Endodermal cell (in vitro differentiated cells): Measurements from ENCODE around the gene LCP2. TPM values are rescaled to one million over a fixed set of nuclear protein-coding genes. Genes with fewer than 3 reads are reported as not detected.
"Not testable (repeated sequence)": the region's sequence is repeated elsewhere in the genome, so short reads cannot be mapped to it uniquely, and the experiment has no call there.

Experiments used
- DNase-seq: peaks from one replicate; pipeline ENCODE4 v3.0.0-alpha.2; 2017
- H3K27ac ChIP-seq: 2 replicates; pipeline ENCODE4 v1.5.1; 2013; ENCODE audit warnings: mild to moderate bottlenecking, low read depth, low read length, moderate library complexity
- H3K27me3 ChIP-seq: 2 replicates; pipeline ENCODE4 v1.6.1; 2013; ENCODE audit warnings: mild to moderate bottlenecking, low read length, moderate library complexity; ENCODE audit not compliant: insufficient read depth, control insufficient read depth, poor library complexity, severe bottlenecking
- H3K36me3 ChIP-seq: 2 replicates; pipeline ENCODE4 v1.7.0; 2013; ENCODE audit warnings: mild to moderate bottlenecking, low read length, moderate library complexity; ENCODE audit not compliant: control insufficient read depth, insufficient read depth
- H3K4me1 ChIP-seq: one replicate; pipeline ENCODE4 v1.7.0; 2013; ENCODE audit warnings: low read length; ENCODE audit not compliant: control insufficient read depth, insufficient read depth
- H3K4me3 ChIP-seq: 2 replicates; pipeline ENCODE4 v1.5.1; 2013; ENCODE audit warnings: mild to moderate bottlenecking, low read length, moderate library complexity
- H3K9ac ChIP-seq: 2 replicates; pipeline ENCODE4 v1.6.1; 2013; ENCODE audit warnings: mild to moderate bottlenecking, low read length, moderate library complexity; ENCODE audit not compliant: poor library complexity, severe bottlenecking; ENCODE audit errors: extremely low read depth
- H3K9me3 ChIP-seq: 2 replicates; pipeline ENCODE4 v1.6.1; 2013; ENCODE audit warnings: mild to moderate bottlenecking, low read length, moderate library complexity; ENCODE audit not compliant: control insufficient read depth
- H3K27ac Mint-ChIP-seq: 2 replicates; pipeline ENCODE4 v1.8.0; 2020; ENCODE audit warnings: mixed read lengths
- H3K27me3 Mint-ChIP-seq: 2 replicates; pipeline ENCODE4 v1.8.0; 2021; ENCODE audit warnings: mild to moderate bottlenecking, mixed read lengths; ENCODE audit not compliant: insufficient read depth
- H3K36me3 Mint-ChIP-seq: 2 replicates; pipeline ENCODE4 v1.8.0; 2020; ENCODE audit warnings: low read depth, mixed read lengths
- H3K4me1 Mint-ChIP-seq: 2 replicates; pipeline ENCODE4 v1.8.0; 2020; ENCODE audit warnings: mixed read lengths
- H3K4me3 Mint-ChIP-seq: 2 replicates; pipeline ENCODE4 v1.8.0; 2020; ENCODE audit warnings: mild to moderate bottlenecking, moderate library complexity, mixed read lengths
- H3K9me3 Mint-ChIP-seq: 2 replicates; pipeline ENCODE4 v1.8.0; 2020; ENCODE audit warnings: mild to moderate bottlenecking, mixed read lengths
- WGBS, 2 experiments: methylation state at CpG; one replicate each; pipeline versions ENCODE4 v1.1.5 to v1.1.7; 2013; ENCODE audit warnings: missing lambda C conversion rate in 2 of 2, mixed read lengths in 1 of 2; ENCODE audit not compliant: insufficient coverage in 1 of 2, insufficient read length in 1 of 2; 5-methylcytosine and 5-hydroxymethylcytosine counted together
- total RNA-seq, 2 donors: library from RNA; stranded (reverse); fragmentation: NEBNext Ultra II Directional in 1 of 2; extraction: Animal tissue kit (Norgen Biotek cat#: 25700) in 1 of 2; gene quantifications; 2 replicates in 1 of 2; 3 replicates in 1 of 2; pipeline ENCODE4 v1.2.1, GENCODE V29; 2021
- TF ChIP-seq, protein P1 (sequence below): fragments of 200-600 bp; sonication (generic); conservative IDR thresholded peaks from 2 replicates; pipeline ENCODE4 v1.5.0; 2021; ENCODE audit warnings: antibody characterized with exemption, mild to moderate bottlenecking

LCP2 gene
- total RNA-seq, 2 donors from 2014 or later = 0.11 TPM; not detected in 1

DNA sequence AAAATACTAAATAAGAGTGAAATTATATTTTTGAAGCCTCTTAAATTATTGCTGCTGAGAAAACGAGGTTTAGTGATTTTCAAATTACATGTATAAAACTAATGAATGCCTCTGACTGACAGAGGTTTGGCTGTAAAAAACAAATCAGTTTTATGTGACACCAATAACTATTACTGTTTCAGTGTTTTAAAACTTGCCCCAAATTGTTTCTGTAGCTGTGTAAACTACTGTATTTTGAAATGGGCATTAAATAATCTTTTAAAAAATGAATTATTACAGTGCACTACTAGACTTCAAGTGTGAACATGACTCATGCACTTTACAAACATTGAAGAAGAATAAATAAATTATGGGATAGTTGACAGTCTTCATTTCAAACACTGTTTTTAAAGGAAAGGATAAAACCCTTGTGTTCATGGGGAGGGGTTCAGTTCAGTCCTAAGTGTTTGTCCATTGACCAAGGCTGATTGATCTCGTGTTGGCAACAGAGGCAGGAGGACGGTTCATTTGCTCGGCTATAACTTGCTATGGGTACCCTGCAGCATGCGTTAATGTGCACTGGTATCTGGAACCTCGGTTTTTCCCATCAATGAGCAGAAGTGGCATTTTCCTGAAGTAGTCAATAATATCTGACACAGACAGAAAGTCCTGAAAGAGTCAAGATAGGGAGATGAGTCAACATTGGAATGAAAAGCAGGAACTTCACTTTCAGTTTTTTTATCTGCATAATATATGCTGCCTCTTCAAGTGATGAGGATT, 49.2 kb downstream of the LCP2 start:
- Mint-ChIP-seq H3K4me1 (peaks cover 27% of the 10 kb centered on the region), H3K27me3 (no peaks in the 10 kb centered on the region), H3K4me3 (no peak overlapping the region), H3K9me3 (peaks cover 13% of the 10 kb centered on the region), H3K27ac (no peak overlapping the region), H3K36me3 (peaks cover 4% of the 10 kb centered on the region)
- H3K27me3 ChIP-seq = no peaks in the 10 kb centered on the region
- no peak overlapping the region for H3K9ac ChIP-seq
- H3K27ac ChIP-seq = no peak overlapping the region
- H3K36me3 ChIP-seq = no peaks in the 10 kb centered on the region
- H3K4me3 ChIP-seq = no peak overlapping the region
- no peak for DNase-seq
- H3K4me1 ChIP-seq = no peaks in the 10 kb centered on the region
- 92 to 96% methylated on average over 5 to 6 of the region's 6 CpGs for WGBS, 2 experiments
- H3K9me3 ChIP-seq = no peaks in the 10 kb centered on the region
- TF ChIP-seq, protein P1, sequence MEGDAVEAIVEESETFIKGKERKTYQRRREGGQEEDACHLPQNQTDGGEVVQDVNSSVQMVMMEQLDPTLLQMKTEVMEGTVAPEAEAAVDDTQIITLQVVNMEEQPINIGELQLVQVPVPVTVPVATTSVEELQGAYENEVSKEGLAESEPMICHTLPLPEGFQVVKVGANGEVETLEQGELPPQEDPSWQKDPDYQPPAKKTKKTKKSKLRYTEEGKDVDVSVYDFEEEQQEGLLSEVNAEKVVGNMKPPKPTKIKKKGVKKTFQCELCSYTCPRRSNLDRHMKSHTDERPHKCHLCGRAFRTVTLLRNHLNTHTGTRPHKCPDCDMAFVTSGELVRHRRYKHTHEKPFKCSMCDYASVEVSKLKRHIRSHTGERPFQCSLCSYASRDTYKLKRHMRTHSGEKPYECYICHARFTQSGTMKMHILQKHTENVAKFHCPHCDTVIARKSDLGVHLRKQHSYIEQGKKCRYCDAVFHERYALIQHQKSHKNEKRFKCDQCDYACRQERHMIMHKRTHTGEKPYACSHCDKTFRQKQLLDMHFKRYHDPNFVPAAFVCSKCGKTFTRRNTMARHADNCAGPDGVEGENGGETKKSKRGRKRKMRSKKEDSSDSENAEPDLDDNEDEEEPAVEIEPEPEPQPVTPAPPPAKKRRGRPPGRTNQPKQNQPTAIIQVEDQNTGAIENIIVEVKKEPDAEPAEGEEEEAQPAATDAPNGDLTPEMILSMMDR = no peak

DNA sequence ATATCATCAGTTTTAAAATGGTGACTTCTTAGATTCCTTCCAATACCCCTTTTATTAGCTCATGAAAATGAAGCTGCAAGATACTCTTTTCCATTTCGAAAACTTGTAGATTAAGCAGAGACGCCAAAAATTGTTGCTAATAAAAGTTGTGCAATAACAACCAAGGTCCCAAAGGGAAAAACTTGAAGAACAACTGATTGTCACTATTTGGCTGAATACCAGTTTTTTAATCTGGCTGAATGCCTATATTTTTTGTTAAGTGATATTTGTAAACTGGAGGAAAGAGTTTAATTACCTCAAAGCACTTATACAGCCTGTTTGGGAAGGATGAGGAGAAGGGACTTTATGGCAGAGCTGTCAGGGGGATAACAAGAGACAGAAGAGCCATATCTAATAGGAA, 50.2 kb downstream of the LCP2 start:
- Mint-ChIP-seq H3K36me3 (peaks cover 4% of the 10 kb centered on the region), H3K4me3 (no peak overlapping the region), H3K4me1 (peaks cover 19% of the 10 kb centered on the region), H3K27me3 (no peaks in the 10 kb centered on the region), H3K27ac (no peak overlapping the region), H3K9me3 (peaks cover 13% of the 10 kb centered on the region)
- DNase-seq = no peak
- no peak overlapping the region for H3K9ac ChIP-seq
- TF ChIP-seq, protein P1 = no peak
- H3K9me3 ChIP-seq = no peaks in the 10 kb centered on the region
- WGBS, 2 experiments = 92 to 100% methylated on average over 2 of the region's 2 CpGs
- no peaks in the 10 kb centered on the region for H3K36me3 ChIP-seq
- no peaks in the 10 kb centered on the region for H3K27me3 ChIP-seq
- H3K4me3 ChIP-seq = no peak overlapping the region
- no peak overlapping the region for H3K27ac ChIP-seq
- no peaks in the 10 kb centered on the region for H3K4me1 ChIP-seq

DNA sequence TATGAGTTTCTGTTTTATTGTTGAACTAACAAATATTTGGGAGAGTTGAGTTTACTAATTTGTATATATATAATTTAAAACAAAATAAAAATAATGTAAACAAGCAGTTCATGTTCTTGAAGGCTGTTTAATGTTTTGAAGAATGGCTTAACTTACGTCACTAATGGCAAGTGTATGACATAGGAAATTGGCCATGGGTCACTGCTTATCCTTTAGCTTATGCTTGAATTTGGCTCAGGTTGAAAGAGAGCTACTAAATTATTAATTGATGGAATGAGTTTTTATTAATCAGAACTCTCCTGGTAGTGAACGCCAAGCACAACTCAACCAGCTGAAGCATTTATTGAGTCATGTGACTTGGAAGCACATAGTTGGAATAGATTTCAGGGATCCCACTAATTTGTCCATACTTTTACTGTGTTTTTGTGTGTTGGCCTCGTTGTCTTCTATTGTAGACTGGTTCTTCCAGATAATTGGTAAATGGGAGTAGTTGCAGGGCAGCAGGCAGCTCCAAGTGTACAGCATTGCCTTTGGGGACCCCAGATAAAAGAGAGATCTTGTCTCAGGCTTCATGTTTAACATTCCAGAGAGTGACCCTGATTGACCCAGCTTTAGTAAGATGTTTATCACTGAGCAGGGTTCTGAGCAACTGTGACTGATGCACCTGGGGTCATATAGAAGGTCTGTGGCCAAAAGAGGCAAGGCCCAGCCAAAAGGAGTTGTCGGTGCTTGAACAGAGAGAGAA, 51.3 kb downstream of the LCP2 start:
- TF ChIP-seq, protein P1 = no peak
- H3K9ac ChIP-seq = no peak overlapping the region
- no peak for DNase-seq
- Mint-ChIP-seq H3K4me3 (no peak overlapping the region), H3K36me3 (peaks cover 4% of the 10 kb centered on the region), H3K9me3 (peaks cover 13% of the 10 kb centered on the region), H3K27ac (no peak overlapping the region), H3K27me3 (no peaks in the 10 kb centered on the region), H3K4me1 (peaks cover 9% of the 10 kb centered on the region)
- peak overlapping the region; percentile 69 for H3K4me3 ChIP-seq
- H3K9me3 ChIP-seq = no peaks in the 10 kb centered on the region
- no peaks in the 10 kb centered on the region for H3K4me1 ChIP-seq
- no peaks in the 10 kb centered on the region for H3K36me3 ChIP-seq
- no peaks in the 10 kb centered on the region for H3K27me3 ChIP-seq
- 93 to 97% methylated on average over 3 to 4 of the region's 4 CpGs for WGBS, 2 experiments
- no peak overlapping the region for H3K27ac ChIP-seq

DNA sequence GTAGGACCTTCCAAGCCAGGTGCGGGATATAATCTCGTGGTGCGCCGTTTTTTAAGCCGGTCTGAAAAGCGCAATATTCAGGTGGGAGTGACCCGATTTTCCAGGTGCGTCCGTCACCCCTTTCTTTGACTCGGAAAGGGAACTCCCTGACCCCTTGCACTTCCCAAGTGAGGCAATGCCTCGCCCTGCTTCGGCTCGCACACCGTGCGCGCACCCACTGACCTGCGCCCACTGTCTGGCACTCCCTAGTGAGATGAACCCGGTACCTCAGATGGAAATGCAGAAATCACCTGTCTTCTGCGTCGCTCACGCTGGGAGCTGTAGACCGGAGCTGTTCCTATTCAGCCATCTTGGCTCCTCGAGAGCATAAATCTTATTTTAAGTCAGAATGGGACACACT, 52.1 kb downstream of the LCP2 start:
- not testable (repeated sequence) for H3K9me3 ChIP-seq, H3K36me3 ChIP-seq, H3K27me3 Mint-ChIP-seq, H3K9ac ChIP-seq, H3K4me1 ChIP-seq, H3K36me3 Mint-ChIP-seq, H3K27me3 ChIP-seq, H3K27ac ChIP-seq, DNase-seq, H3K4me1 Mint-ChIP-seq
- H3K4me3 ChIP-seq = peak overlapping the region; percentile 69
- Mint-ChIP-seq H3K4me3 (peak overlapping the region; percentile 52), H3K27ac (peak overlapping the region; percentile 85), H3K9me3 (peaks cover 13% of the 10 kb centered on the region)
- 68 to 94% methylated on average over 5 to 13 of the region's 23 CpGs for WGBS, 2 experiments
